ENCODE data around the gene TENM4. TPM values are rescaled to one million over a fixed set of nuclear protein-coding genes. Genes with fewer than 3 reads are reported as not detected.

The TENM4 gene
- total RNA-seq, 4 donors from 2014 or later: 31.4 to 44.5 (median 38.0) TPM

DNA sequence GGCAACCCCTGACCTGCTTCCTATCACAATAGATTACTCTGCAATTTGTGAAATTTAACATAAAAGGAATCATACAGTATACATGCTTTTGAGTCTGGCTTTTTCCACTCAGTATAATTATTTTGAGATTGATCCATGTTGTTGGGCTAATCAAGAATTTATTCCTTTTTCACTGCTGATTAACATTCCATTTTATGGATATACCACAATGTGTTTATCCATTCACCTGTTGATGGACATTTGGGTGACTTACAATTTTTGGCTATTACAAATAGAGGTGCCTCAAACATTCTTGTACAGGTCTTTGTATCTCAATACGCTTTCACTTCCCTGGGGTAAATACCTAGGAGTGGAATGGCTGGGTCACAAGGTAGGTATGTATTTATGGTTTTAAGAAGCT is 24.9 kb downstream of the TENM4 start:
- H3K27ac ChIP-seq: no peak overlapping the region
- no peaks in the 10 kb centered on the region for H3K36me3 ChIP-seq
- H3K4me1 ChIP-seq: peaks cover 37% of the 10 kb centered on the region
- no peak for DNase-seq (ENCODE audit: low spot score in 2 of 2)
- WGBS: 96% methylated on average over 1 of the region's 1 CpG
- H3K27me3 ChIP-seq: no peaks in the 10 kb centered on the region
- TF ChIP-seq, protein P1, sequence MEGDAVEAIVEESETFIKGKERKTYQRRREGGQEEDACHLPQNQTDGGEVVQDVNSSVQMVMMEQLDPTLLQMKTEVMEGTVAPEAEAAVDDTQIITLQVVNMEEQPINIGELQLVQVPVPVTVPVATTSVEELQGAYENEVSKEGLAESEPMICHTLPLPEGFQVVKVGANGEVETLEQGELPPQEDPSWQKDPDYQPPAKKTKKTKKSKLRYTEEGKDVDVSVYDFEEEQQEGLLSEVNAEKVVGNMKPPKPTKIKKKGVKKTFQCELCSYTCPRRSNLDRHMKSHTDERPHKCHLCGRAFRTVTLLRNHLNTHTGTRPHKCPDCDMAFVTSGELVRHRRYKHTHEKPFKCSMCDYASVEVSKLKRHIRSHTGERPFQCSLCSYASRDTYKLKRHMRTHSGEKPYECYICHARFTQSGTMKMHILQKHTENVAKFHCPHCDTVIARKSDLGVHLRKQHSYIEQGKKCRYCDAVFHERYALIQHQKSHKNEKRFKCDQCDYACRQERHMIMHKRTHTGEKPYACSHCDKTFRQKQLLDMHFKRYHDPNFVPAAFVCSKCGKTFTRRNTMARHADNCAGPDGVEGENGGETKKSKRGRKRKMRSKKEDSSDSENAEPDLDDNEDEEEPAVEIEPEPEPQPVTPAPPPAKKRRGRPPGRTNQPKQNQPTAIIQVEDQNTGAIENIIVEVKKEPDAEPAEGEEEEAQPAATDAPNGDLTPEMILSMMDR (IDR thresholded peaks at IDR 0.05): no peak
- TF ChIP-seq POLR2AphosphoS5 (IDR thresholded peaks at IDR 0.05) (no peak), EP300 (IDR thresholded peaks at IDR 0.05) (no peak), POLR2A (IDR thresholded peaks at IDR 0.05) (no peak)
- no peak overlapping the region for H3K4me3 ChIP-seq
- no peaks in the 10 kb centered on the region for H3K9me3 ChIP-seq

DNA sequence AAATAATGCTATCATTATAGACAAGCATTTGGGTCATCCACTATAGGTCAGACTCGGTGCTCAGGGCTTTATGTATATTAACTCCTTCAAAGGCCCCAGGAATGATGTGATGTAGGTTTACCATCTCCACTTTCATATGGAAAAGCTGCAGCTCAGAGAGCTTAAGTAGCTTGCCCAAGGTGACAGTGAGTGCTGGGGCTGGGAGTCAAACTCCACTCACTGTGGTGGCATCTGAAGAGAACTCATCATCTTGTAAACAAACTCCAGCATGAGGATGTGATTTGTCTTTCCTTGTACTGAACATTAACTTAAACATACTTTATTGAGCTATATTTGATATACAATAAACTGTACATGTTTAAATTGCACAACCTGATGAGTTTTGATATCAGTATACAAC is 25.4 kb downstream of the TENM4 start:
- peaks cover 37% of the 10 kb centered on the region for H3K4me1 ChIP-seq
- H3K27ac ChIP-seq: no peak overlapping the region
- DNase-seq (ENCODE audit: low spot score in 2 of 2): no peak
- WGBS: 87% methylated on average over 1 of the region's 1 CpG
- no peak for TF ChIP-seq POLR2AphosphoS5 (IDR thresholded peaks at IDR 0.05)
- TF ChIP-seq POLR2A (IDR thresholded peaks at IDR 0.05): no peak
- no peak for TF ChIP-seq EP300 (IDR thresholded peaks at IDR 0.05)
- TF ChIP-seq, protein P1 (IDR thresholded peaks at IDR 0.05): no peak
- no peaks in the 10 kb centered on the region for H3K9me3 ChIP-seq
- H3K4me3 ChIP-seq: no peak overlapping the region
- no peaks in the 10 kb centered on the region for H3K27me3 ChIP-seq
- H3K36me3 ChIP-seq: no peaks in the 10 kb centered on the region

DNA sequence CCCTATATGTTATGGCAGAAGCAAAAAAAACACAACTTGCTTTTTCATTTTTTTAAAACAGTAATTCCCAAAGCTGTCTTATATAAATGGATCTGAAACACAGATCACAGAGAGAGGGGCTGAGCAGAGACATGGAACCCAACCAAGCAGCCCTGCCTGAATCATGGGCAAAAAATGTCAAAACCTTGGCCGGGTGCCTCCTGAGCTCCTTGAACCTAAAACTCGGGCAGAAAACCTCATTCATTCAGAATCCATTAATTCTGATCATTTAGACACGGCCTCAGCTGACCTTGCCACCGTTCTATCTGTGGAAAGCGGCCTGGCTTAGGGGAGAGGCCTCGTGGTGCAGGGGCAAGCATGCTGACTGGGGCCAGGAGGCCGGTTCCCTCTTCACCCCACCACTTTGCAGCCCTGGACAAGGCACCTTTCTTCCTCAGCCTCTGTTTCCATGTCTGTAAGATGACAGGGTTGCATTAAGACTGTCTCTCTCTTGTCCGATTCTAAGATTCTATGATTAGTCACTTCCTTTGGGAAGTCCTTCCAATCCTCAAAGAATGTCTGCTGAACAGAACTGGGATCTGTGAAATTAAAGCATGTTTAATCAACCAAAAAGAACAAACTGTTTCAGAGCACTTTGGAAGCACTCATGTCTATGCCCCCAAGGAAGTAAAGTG is 26.0 kb downstream of the TENM4 start:
- TF ChIP-seq, protein P1 (IDR thresholded peaks at IDR 0.05): no peak
- TF ChIP-seq POLR2AphosphoS5 (IDR thresholded peaks at IDR 0.05): no peak
- no peak for TF ChIP-seq EP300 (IDR thresholded peaks at IDR 0.05)
- no peak for TF ChIP-seq POLR2A (IDR thresholded peaks at IDR 0.05)
- Histone ChIP-seq H3K27ac (peak overlapping the region; percentile 11), H3K4me3 (no peak overlapping the region), H3K4me1 (peaks cover 37% of the 10 kb centered on the region), H3K27me3 (no peaks in the 10 kb centered on the region), H3K36me3 (no peaks in the 10 kb centered on the region), H3K9me3 (no peaks in the 10 kb centered on the region)
- 61% methylated on average over 8 of the region's 8 CpGs for WGBS
- no peak for DNase-seq (ENCODE audit: low spot score in 2 of 2)

DNA sequence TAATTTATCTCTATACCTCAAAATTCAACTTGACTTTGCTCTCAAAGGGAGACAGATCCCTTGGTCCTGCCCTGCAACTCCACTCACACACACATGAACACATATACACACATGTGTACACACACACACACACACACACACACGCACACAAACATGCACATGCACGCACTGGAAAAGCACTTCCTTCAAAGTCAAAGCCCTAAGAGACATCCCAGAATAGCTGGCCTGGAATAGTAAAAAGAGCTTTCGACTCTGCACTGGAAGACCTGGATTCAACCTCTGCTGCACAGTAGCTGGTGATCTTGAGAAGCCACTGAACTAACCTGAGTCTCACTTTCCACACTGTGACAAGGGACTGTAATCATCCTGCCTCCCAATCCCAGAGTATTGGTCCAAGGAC is 26.8 kb downstream of the TENM4 start:
- Histone ChIP-seq H3K9me3 (no peaks in the 10 kb centered on the region), H3K4me3 (no peak overlapping the region), H3K36me3 (no peaks in the 10 kb centered on the region), H3K27me3 (no peaks in the 10 kb centered on the region), H3K4me1 (peaks cover 37% of the 10 kb centered on the region), H3K27ac (no peak overlapping the region)
- DNase-seq (ENCODE audit: low spot score in 2 of 2): no peak
- 43% methylated on average over 3 of the region's 3 CpGs for WGBS
- TF ChIP-seq POLR2A (IDR thresholded peaks at IDR 0.05) (no peak), POLR2AphosphoS5 (IDR thresholded peaks at IDR 0.05) (no peak), EP300 (IDR thresholded peaks at IDR 0.05) (no peak)
- TF ChIP-seq, protein P1 (IDR thresholded peaks at IDR 0.05): no peak

DNA sequence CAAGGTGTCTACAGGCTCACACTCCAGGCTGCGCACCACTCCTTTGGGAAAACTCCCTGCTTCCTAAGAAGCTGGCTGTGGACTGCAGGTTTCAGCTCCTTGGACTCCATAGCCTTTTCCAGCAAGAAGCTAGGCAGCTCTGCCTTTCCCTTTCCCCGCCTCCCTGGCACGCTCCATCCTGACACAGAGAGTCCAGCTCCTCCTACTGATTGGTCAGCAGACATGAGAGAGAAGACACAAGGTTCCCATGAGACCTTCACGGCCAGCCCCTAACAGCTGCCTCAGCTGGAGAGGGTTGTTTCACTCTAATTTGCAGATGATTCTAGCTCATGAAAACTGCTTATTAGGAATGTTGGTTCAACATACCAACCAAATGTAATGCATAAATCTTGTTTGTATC is 27.6 kb downstream of the TENM4 start:
- DNase-seq (ENCODE audit: low spot score in 2 of 2): peak; percentile 83 to 85
- Histone ChIP-seq H3K27me3 (no peaks in the 10 kb centered on the region), H3K27ac (no peak overlapping the region), H3K4me1 (peaks cover 30% of the 10 kb centered on the region), H3K9me3 (no peaks in the 10 kb centered on the region), H3K4me3 (no peak overlapping the region), H3K36me3 (no peaks in the 10 kb centered on the region)
- 26% methylated on average over 4 of the region's 4 CpGs for WGBS
- TF ChIP-seq POLR2A (IDR thresholded peaks at IDR 0.05) (no peak), POLR2AphosphoS5 (IDR thresholded peaks at IDR 0.05) (no peak), EP300 (IDR thresholded peaks at IDR 0.05) (no peak)
- TF ChIP-seq, protein P1 (IDR thresholded peaks at IDR 0.05): no peak
